ENCODE data around the gene RAB27B. TPM values are rescaled to one million over a fixed set of nuclear protein-coding genes. Genes with fewer than 3 reads are reported as not detected.

Gene RAB27B
- total RNA-seq, 4 donors from 2014 or later: 0.02 to 0.20 (median 0.05) TPM; not detected in 1

DNA sequence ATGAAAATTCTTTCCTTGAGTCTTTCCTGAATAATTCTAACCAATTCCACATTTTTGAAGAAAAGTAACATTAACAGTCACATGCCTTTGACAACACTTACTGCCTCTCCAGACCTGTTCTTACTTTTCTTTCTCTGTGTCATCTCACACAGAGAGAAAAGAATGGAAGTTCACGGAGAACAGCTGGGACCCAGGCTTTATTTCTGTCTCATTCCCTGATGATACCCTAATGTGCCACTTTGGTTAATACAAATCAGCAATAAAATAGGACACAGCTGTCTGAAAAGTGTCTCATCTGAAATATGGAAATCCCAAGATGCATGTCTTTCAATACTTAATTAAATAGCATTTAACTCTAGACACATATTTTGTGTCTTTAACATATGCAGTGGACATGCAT lies 42.1 kb upstream of the RAB27B start:
- H3K27me3 ChIP-seq: no peaks in the 10 kb centered on the region
- intact Hi-C loops (cut with DNase I; ENCODE audit: low total_unique reads): no loop called here
- TF ChIP-seq, protein P1, sequence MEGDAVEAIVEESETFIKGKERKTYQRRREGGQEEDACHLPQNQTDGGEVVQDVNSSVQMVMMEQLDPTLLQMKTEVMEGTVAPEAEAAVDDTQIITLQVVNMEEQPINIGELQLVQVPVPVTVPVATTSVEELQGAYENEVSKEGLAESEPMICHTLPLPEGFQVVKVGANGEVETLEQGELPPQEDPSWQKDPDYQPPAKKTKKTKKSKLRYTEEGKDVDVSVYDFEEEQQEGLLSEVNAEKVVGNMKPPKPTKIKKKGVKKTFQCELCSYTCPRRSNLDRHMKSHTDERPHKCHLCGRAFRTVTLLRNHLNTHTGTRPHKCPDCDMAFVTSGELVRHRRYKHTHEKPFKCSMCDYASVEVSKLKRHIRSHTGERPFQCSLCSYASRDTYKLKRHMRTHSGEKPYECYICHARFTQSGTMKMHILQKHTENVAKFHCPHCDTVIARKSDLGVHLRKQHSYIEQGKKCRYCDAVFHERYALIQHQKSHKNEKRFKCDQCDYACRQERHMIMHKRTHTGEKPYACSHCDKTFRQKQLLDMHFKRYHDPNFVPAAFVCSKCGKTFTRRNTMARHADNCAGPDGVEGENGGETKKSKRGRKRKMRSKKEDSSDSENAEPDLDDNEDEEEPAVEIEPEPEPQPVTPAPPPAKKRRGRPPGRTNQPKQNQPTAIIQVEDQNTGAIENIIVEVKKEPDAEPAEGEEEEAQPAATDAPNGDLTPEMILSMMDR (IDR thresholded peaks at IDR 0.05 in 4 of 5, conservative IDR thresholded peaks at IDR 0.05 in 1 of 5): no peak
- TF ChIP-seq POLR2A (IDR thresholded peaks at IDR 0.05): no peak
- H3K9me3 ChIP-seq: no peaks in the 10 kb centered on the region
- in situ Hi-C loops (cut with MboI; ENCODE audit: low sequenced_read_pairs in 4 of 4): no loop called here
- ATAC-seq (no peak), DNase-seq (no peak)
- H3K4me3 ChIP-seq: no peak overlapping the region
- peaks cover 0 to 7% of the 10 kb centered on the region in 2 donors for H3K4me1 ChIP-seq
- H3K27ac ChIP-seq: no peak overlapping the region
- H3K36me3 ChIP-seq: no peaks in the 10 kb centered on the region

DNA sequence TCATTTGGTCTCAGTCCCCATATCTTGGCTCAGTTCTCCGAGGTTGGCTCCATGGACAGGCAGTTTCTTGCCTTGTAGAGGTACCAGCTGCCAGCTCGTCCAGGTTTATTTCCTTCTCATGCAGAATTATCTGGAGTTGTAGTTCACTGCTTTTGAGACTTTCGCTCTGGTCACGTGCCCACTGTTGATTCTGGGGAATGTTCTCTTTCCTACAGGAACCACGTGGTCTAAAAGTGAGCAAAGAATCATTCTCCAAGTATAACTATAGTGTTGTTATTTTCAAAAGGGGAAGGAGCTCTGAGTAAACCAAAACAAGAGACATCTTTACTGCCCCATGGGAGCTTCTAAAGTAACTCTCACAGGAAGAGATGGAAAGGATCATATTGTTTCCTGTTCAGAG lies 41.2 kb upstream of the RAB27B start:
- in situ Hi-C loops (cut with MboI; ENCODE audit: low sequenced_read_pairs in 4 of 4) (no loop called here), intact Hi-C loops (cut with DNase I; ENCODE audit: low total_unique reads) (no loop called here)
- Histone ChIP-seq H3K9me3 (no peaks in the 10 kb centered on the region), H3K36me3 (no peaks in the 10 kb centered on the region), H3K4me3 (no peak overlapping the region), H3K27ac (no peak overlapping the region), H3K4me1 (peaks cover 0 to 7% of the 10 kb centered on the region in 2 donors), H3K27me3 (no peaks in the 10 kb centered on the region)
- TF ChIP-seq, protein P1 (IDR thresholded peaks at IDR 0.05 in 4 of 5, conservative IDR thresholded peaks at IDR 0.05 in 1 of 5): no peak
- no peak for TF ChIP-seq POLR2A (IDR thresholded peaks at IDR 0.05)
- ATAC-seq (no peak), DNase-seq (no peak)

DNA sequence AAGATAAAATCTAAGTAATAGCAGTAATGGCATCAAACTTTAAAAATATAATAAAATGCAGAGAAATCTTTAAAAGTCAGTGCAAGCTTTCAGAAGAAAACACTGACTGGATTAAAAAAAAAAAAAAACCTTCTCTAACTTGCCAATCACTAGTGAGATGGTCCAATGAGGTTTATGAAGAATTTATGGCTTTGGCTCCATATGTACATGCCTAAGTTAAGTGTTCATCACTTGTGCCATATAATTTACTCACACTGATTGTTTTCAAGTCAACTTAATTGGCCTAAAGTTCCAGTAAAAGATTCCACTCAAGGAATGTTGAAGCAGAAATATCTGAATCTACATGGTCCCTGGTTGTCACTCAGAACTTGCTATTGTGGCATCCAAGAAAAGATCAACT lies 40.7 kb upstream of the RAB27B start:
- peaks cover 0 to 7% of the 10 kb centered on the region in 2 donors for H3K4me1 ChIP-seq
- in situ Hi-C loops (cut with MboI; ENCODE audit: low sequenced_read_pairs in 4 of 4): no loop called here

DNA sequence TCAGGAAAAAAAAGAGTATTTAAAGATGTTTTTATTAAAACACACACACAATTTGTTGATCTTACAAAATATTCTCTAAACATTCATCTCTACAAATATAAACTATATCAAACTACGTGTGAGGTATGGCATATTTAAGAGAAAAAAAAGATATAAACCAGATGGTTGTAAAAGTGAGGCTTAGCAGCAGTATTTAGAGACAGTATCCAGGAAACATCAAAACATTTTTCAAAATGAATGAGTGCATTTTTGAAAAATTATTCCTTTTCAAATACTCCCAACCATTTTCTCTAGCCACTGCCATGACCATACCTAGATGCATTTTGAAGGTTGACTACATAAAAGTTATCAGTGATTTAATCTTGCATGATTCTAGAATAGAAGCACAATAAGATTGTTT lies 38.2 kb upstream of the RAB27B start:
- no peak for TF ChIP-seq POLR2A (IDR thresholded peaks at IDR 0.05)
- TF ChIP-seq, protein P1 (IDR thresholded peaks at IDR 0.05 in 4 of 5, conservative IDR thresholded peaks at IDR 0.05 in 1 of 5): no peak
- H3K27me3 ChIP-seq: no peaks in the 10 kb centered on the region
- H3K4me3 ChIP-seq: no peak overlapping the region
- intact Hi-C loops (cut with DNase I; ENCODE audit: low total_unique reads): no loop called here
- in situ Hi-C loops (cut with MboI; ENCODE audit: low sequenced_read_pairs in 4 of 4): no loop called here
- no peak overlapping the region for H3K27ac ChIP-seq
- DNase-seq (no peak), ATAC-seq (no peak)
- peaks cover 0 to 7% of the 10 kb centered on the region in 2 donors for H3K4me1 ChIP-seq
- no peaks in the 10 kb centered on the region for H3K36me3 ChIP-seq
- no peaks in the 10 kb centered on the region for H3K9me3 ChIP-seq

More for the DNA sequence above, 40.7 kb upstream of the RAB27B start:
- Histone ChIP-seq H3K27ac (no peak overlapping the region), H3K4me3 (no peak overlapping the region), H3K9me3 (no peaks in the 10 kb centered on the region), H3K36me3 (no peaks in the 10 kb centered on the region), H3K27me3 (no peaks in the 10 kb centered on the region)
- intact Hi-C loops (cut with DNase I; ENCODE audit: low total_unique reads): no loop called here
- no peak for DNase-seq
- no peak for TF ChIP-seq POLR2A (IDR thresholded peaks at IDR 0.05)
- TF ChIP-seq, protein P1 (IDR thresholded peaks at IDR 0.05 in 4 of 5, conservative IDR thresholded peaks at IDR 0.05 in 1 of 5): no peak
- no peak for ATAC-seq

DNA sequence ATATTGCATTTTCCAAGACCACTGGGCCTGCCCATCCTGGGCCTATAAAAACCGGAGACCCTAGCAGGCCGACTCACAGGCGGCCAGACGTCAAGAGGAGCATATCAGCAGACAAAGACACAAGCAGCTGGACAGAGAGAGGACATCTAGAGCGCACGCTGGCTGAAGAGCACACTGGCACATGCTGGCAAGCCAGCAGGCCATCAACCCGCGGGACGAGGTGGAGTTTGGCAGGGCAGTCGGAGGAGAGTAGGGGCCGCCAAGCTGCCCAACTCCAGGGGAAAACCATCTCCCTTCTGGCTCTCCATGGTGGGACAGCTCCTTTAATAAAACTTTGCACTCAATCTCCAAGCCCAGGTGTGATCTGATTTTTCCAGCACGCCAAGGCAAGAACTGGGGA lies 36.6 kb upstream of the RAB27B start:
- intact Hi-C loops (cut with DNase I; ENCODE audit: low total_unique reads) (no loop called here), in situ Hi-C loops (cut with MboI; ENCODE audit: low sequenced_read_pairs in 4 of 4) (no loop called here)
- TF ChIP-seq POLR2A (IDR thresholded peaks at IDR 0.05): no peak
- Histone ChIP-seq H3K27ac (no peak overlapping the region), H3K36me3 (no peaks in the 10 kb centered on the region), H3K4me1 (peaks cover 0 to 7% of the 10 kb centered on the region in 2 donors), H3K9me3 (no peaks in the 10 kb centered on the region), H3K27me3 (no peaks in the 10 kb centered on the region), H3K4me3 (no peak overlapping the region)
- ATAC-seq: no peak
- DNase-seq: no peak
